Chondrocyte (in vitro differentiated cells): Measurements from ENCODE around the gene SMIM7. TPM values are rescaled to one million over a fixed set of nuclear protein-coding genes. Genes with fewer than 3 reads are reported as not detected.

Experiments
- DNase-seq: peaks from one replicate; pipeline ENCODE4 v3.0.0; 2021; ENCODE audit warnings: mixed read lengths, low spot score
- H3K27ac Mint-ChIP-seq: one replicate; pipeline ENCODE4 v1.8.0; 2021; ENCODE audit warnings: mild to moderate bottlenecking, moderate library complexity, mixed read lengths; ENCODE audit not compliant: unreplicated experiment
- H3K27me3 Mint-ChIP-seq: 2 replicates; pipeline ENCODE4 v1.8.0; 2021; ENCODE audit warnings: low read depth, mixed read lengths
- H3K36me3 Mint-ChIP-seq: 2 replicates; pipeline ENCODE4 v1.8.0; 2021; ENCODE audit warnings: low read depth, mixed read lengths
- H3K4me1 Mint-ChIP-seq: 2 replicates; pipeline ENCODE4 v1.8.0; 2021; ENCODE audit warnings: low read depth, mild to moderate bottlenecking, mixed read lengths
- H3K4me3 Mint-ChIP-seq: one replicate; pipeline ENCODE4 v1.8.0; 2021; ENCODE audit warnings: mild to moderate bottlenecking, moderate library complexity, mixed read lengths; ENCODE audit not compliant: unreplicated experiment
- H3K9me3 Mint-ChIP-seq: 2 replicates; pipeline ENCODE4 v1.8.0; 2021; ENCODE audit warnings: low read depth, mixed read lengths
- CTCF ChIP-seq: fragments of 200-600 bp; sonication (generic); IDR thresholded peaks from 2 replicates; pipeline ENCODE4 v1.5.0; 2021; ENCODE audit warnings: antibody characterized with exemption, mild to moderate bottlenecking, moderate library complexity
- total RNA-seq: library from RNA; stranded (reverse); gene quantifications from 3 replicates; pipeline ENCODE4 v1.2.1, GENCODE V29; 2021

The SMIM7 gene
- total RNA-seq, 1 donor from 2014 or later = 47.7 TPM

DNA sequence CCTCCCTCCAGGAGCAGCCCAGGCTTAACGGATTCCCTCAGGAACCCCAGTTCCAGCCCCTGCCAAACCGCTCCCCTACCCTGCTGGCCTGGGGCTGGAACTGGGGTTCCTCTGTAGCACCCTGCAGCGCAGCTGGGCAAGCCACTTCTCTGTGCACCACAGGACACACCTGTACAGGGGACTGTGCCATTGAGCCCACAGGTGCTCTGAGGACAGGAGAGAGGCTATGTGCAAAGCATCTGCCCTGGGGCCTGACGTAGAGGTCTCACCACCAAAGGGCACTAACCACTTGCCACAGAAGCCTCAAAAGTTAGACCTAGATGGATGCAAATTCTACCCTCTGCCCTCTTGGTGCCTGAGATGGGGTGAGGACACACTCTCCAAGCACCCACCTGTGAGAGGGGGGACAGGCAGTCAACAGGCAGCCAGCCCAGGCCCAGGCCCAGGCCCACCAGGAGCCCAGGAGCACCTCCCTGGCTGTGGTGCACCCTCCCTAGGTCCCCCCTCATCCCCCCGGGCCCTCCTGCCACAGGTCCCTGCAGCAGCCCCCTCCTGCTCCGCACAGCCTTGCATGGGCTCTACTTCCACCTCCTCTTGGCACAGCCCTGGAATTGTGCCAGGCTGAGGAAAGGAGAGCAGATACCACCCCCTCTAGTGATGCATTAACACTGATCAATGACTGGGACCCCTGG, 60.1 kb downstream of the SMIM7 start:
- H3K9me3 Mint-ChIP-seq = no peaks in the 10 kb centered on the region
- DNase-seq = no peak
- no peak for TF ChIP-seq CTCF
- no peak overlapping the region for H3K27ac Mint-ChIP-seq
- peaks cover 16% of the 10 kb centered on the region for H3K4me1 Mint-ChIP-seq
- no peaks in the 10 kb centered on the region for H3K27me3 Mint-ChIP-seq
- no peaks in the 10 kb centered on the region for H3K36me3 Mint-ChIP-seq
- H3K4me3 Mint-ChIP-seq = no peak overlapping the region

DNA sequence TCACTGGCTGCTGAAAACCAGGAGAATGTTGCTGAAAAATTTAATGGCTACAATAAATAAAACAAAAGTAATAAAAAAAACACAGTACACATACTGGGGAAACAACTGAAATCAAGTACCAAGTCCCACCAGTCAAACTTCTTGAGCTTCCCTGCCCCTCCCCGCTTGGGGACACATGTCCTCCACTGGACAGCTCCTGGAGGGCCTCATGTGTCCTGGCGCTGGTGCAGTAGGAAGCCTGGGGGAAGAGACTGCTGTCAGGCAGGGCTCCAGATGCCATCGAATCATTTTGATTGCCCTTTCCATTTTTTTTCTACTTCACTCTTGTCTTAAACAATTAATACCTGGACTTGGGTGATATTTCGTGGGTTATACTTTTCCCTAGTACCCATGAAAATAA, 61.1 kb downstream of the SMIM7 start:
- no peak for TF ChIP-seq CTCF
- no peak for DNase-seq
- Mint-ChIP-seq H3K4me1 (peaks cover 13% of the 10 kb centered on the region), H3K9me3 (no peaks in the 10 kb centered on the region), H3K27me3 (no peaks in the 10 kb centered on the region), H3K4me3 (no peak overlapping the region), H3K36me3 (no peaks in the 10 kb centered on the region), H3K27ac (no peak overlapping the region)

DNA sequence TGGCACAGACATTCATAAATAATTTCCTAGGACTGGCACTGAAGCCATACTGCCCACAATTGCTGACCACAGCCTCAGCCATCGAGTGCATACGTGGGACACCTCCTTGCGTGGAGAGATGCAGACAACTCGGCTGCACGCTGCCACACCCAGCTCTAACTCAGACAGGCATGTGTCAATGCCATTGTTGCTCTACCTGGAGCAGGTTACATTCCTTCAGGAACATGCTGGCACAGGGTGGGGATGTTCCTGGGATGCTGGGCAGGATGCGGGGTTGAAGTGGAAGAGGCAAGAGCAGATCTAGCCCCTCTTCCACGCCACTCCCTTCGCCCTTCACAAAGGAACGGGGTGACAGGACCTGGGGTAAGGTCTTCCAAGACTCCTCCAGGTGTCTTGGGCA, 63.5 kb downstream of the SMIM7 start:
- Mint-ChIP-seq H3K27me3 (no peaks in the 10 kb centered on the region), H3K4me3 (no peak overlapping the region), H3K9me3 (no peaks in the 10 kb centered on the region), H3K36me3 (no peaks in the 10 kb centered on the region), H3K27ac (no peak overlapping the region), H3K4me1 (peaks cover 18% of the 10 kb centered on the region)
- DNase-seq = no peak
- no peak for TF ChIP-seq CTCF

Other genes with a start within 250 kb of the SMIM7 start
- 34.4 to 36.5 TPM (median 36.1 TPM) in 3 replicates for gene EPS15L1, start 188.2 kb downstream of the SMIM7 start, total RNA-seq
- not detected in 3 replicates for gene CALR3, start 164.0 kb downstream of the SMIM7 start, total RNA-seq
- gene C19orf44, start 163.8 kb downstream of the SMIM7 start, total RNA-seq = 3.1 to 5.8 TPM (median 3.2 TPM) in 3 replicates
- 30.1 to 35.2 TPM (median 32.6 TPM) in 3 replicates for gene CHERP, start 117.7 kb downstream of the SMIM7 start, total RNA-seq
- 68.1 to 70.0 TPM (median 69.2 TPM) in 3 replicates for gene SLC35E1, start 87.7 kb downstream of the SMIM7 start, total RNA-seq
- 8.7 to 10.6 TPM (median 8.8 TPM) in 3 replicates for gene MED26, start 31.9 kb downstream of the SMIM7 start, total RNA-seq
- gene TMEM38A, start 995 bp upstream of the SMIM7 start, total RNA-seq = 3.1 to 3.7 TPM (median 3.7 TPM) in 3 replicates
- gene NWD1, start 59.7 kb upstream of the SMIM7 start, total RNA-seq = not detected in 3 replicates
- 59.2 to 62.2 TPM (median 59.7 TPM) in 3 replicates for gene SIN3B, start 169.3 kb upstream of the SMIM7 start, total RNA-seq
- gene F2RL3, start 228.9 kb upstream of the SMIM7 start, total RNA-seq = 0.05 to 0.10 TPM in 2 of 3 replicates, not detected in the other